Right kidney (tissue), 1 donor: ENCODE data around the gene FALEC.
"Not testable (repeated sequence)": the region's sequence is repeated elsewhere in the genome, so short reads cannot be mapped to it uniquely, and the experiment has no call there.

Source experiments
- DNase-seq: peaks from one replicate; pipeline ENCODE4 v3.0.0-alpha.2; 2016

Gene FALEC

DNA sequence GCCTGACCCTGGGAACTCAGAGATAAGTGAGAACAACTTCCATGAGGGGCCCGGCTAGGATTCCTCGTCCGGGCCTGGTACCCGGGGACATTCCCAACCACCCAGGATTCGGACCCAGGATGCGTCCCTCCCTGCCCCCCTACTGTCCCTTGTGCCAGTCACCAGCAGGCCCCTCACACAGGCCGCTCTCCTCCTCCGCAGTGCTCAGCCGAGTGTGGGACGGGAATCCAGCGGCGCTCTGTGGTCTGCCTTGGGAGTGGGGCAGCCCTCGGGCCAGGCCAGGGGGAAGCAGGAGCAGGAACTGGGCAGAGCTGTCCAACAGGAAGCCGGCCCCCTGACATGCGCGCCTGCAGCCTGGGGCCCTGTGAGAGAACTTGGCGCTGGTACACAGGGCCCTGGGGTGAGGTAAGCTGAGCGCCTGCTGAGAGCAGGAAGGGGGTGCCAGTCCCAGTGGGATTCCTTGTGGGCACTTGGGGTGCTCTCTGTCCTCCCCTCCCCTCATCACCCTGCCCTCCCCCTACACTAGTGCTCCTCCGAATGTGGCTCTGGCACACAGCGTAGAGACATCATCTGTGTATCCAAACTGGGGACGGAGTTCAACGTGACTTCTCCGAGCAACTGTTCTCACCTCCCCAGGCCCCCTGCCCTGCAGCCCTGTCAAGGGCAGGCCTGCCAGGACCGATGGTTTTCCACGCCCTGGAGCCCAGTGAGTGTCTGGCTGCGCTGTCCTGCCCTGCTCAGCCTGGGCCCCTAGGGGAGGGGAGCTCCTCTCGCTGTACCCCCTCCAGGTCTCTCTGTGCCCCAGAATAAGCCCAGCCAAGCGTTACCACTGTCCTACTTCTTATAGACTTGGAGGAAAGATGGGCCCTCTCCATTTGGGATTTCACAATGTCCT, 43.5 kb downstream of the FALEC start:
- DNase-seq: no peak

DNA sequence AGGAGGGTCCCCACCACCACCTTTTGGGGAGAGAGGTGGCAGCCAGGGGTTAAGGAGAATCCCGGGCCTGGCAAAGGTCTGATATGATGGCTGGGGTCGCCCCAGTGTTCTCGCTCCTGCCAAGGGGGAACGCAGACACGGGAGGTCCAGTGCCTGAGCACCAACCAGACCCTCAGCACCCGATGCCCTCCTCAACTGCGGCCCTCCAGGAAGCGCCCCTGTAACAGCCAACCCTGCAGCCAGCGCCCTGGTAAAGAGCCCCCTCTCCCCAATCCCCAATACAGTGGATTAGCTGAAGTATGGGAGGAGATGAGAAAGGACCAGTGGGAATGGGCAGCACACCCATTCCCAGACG, 44.1 kb downstream of the FALEC start:
- DNase-seq: no peak

DNA sequence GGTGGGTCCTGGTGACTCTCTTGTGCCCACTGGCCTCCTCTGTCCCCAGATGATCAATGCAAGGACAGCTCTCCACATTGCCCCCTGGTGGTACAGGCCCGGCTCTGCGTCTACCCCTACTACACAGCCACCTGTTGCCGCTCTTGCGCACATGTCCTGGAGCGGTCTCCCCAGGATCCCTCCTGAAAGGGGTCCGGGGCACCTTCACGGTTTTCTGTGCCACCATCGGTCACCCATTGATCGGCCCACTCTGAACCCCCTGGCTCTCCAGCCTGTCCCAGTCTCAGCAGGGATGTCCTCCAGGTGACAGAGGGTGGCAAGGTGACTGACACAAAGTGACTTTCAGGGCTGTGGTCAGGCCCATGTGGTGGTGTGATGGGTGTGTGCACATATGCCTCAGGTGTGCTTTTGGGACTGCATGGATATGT, 44.5 kb downstream of the FALEC start:
- DNase-seq: peak; percentile 64

DNA sequence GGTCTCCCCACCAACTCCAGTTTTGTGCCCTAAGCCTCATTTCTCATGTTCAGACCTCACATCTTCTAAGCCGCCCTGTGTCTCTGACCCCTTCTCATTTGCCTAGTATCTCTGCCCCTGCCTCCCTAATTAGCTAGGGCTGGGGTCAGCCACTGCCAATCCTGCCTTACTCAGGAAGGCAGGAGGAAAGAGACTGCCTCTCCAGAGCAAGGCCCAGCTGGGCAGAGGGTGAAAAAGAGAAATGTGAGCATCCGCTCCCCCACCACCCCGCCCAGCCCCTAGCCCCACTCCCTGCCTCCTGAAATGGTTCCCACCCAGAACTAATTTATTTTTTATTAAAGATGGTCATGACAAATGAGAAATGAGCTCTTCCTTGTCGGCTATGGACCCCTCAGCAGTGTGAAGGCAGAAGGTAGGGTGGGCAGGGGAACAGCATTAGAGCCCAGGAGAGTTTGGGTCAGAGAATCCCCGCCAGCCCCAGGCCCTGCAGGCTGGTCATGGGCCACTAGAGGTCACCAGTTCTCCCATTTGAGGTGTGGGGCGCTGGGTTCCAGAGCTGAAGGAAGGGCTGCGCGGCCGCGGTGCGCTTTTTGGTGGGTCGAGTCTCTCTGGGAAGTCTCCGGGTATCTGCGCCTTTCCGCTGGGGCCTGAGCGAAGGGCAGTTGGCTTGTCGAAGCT, 45.2 kb downstream of the FALEC start:
- no peak for DNase-seq

DNA sequence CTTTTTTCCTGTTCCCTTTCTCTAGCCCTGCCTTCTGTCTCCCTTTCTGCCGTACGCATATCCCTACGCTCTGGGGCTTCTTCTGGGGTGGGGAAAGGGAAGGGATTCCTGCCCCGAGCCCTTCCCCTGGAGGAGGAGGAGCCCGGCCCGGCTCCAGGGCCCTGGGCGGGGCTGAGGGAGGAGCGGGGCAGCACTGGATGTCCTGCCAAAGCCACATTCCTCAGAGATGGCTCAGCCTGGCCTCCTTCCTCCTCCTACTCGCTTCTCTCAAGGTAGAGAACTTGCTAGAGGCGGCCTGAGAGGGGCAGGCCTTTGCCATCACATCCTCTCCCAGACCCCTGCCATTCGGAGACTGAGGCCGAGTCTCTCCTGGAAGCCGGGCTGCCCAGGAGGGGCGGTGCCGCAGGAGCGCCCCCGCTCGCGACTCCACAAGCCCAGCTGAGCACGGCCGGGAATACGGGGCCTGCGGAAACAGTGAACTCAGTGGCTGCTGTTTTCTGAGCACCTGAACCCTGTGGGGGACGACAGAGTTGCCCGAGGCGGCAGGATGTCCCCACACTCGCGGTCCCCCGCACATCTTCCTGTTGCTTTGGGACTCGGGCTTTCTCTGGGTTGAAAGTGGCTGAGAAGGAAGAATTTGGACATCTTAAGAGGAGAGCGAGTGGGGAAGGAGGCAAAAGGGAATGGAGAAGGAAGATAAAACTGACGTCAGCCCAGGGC, 45.9 kb downstream of the FALEC start:
- peak; percentile 98 for DNase-seq

DNA sequence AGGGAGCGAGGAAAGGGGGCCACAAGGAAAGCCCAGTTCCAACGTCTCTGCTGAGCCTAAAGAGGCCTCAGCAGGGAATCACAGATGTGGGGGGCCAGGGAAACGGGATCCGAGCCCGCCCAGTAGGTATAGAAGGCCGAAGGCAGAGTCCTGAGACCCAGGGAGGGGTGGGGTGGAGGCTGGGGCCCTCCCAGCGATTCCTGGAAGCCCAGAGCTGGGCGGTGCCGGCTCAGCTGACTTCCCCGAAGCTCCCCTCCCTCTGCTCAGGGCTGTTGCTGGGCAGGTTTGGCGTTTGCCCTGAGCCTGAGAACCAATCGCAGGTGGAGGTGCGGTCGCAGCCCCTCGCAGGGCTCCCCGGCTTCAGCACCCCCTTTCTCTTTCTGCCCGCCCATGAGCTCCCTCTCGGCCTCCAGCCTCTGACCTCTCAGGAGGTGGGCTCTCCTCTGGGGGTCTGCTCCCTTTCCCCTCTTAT, 46.5 kb downstream of the FALEC start:
- DNase-seq: no peak

DNA sequence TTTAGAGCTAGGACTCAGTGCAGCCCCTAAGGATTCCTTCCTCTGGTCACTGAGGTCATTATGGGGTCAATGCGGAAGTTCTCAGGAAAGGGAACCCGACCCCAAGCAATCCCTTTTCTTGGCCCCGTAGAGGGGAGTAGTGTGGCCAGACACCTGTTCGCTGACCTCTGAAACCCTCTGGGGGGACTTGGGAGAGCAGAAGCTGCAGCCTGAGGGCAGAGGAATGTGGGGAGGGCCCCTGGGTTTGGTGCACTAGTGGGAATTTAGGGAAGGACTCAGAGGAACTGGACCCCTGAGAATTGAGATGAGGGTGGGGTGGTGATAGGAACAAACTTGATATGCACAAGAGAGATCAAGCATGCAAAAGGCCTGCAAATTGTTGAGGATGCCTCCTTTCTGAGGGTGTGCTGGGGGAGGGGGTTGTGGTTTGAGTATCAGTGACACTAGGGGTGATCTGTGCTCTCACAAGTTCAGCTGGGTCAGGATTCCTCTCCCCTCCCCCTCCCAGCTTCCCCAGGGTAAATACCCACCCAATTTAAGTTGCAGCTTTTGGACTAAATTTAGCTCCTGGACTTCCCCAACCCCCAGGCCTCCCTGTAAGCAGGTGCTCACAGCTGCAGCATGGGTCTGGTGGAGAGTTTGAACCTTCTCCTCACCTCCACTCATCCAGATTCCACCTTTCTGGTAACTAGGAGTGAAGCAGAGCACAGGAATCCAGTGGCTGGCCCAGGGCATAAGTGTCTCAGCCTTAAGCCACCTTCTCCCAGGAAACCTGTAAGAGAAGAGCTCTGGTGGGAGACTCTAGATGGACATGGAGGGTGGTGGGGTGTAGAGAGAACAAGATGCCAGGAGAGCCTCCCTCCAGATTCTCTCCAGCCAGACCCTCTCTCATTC, 47.1 kb downstream of the FALEC start:
- no peak for DNase-seq

DNA sequence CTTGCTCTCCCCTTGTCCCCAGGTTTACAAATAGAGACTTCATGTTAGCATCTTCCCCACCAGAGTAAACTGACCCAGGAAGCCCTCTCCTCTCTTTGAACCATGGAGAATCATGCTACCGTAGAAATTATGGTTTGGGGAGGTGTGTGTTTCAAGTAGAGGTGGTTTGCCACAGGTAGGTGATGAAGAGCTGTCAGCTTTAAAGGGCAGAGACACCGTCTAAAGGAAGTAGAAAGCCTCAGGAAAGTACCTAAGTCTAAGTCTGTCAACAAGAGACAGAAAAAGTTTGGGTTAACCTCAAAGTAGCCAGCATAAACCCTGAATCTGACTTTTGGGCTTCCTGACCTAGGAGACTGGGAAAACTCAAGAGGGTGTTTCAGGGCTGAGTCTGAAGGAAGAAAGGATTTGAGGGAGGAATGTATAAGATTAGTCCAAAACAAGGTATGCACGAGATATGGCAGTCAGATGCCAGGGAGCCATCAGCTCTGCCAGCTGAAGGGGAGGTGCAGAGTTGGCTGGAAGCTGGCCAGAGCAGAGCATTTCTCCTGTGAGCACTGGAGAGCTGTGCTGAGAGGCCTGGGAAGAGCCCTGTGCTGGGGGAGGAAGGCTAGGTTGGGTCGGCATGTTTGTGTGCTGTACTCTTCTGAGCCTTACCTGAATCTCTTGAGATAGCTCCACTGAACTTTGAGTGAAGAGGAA, 47.9 kb downstream of the FALEC start:
- DNase-seq: no peak

DNA sequence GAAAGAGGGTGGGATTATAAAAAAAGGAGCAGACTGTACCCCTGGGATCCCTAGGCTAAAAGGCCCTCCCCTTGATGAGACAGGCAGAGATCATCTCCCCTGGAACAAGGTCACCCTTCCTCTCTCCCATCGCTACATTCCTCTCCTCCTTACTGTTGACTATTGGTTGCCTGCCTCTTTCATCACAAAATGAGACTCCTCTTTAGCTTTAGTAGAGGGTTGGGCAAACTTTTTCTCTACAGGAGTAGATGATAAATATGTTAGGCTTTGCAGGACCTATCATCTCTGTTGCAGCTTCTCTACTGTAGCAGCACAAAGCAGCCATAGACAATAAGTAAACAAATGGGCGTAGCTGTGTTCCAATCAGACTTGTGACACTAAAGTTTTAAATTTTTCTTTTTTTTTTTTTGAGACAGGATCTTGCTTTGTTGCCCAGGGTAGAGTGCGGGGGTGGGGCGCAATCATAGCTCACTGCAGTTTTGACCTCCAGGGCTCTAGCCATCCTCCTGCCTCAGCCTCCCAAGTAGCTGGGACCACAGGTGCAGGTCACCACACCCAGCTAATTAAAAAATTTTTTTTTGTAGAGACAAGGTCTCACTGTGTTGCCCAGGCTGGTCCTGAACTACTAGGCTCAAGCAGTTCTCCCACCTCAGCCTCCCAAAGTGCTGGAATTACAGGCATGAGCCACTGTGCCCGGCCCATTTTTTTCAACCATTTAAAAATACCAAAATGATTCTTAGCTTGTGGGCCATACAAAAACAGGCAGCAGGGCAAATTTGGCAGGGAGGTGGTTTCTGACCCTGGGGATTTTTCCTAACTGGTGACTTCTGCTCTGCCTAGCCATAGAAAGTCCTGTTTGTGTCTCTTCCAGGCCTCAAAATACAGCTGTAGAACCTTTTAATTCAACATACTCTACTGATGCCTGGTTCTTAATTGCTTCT, 48.8 kb downstream of the FALEC start:
- DNase-seq: no peak

DNA sequence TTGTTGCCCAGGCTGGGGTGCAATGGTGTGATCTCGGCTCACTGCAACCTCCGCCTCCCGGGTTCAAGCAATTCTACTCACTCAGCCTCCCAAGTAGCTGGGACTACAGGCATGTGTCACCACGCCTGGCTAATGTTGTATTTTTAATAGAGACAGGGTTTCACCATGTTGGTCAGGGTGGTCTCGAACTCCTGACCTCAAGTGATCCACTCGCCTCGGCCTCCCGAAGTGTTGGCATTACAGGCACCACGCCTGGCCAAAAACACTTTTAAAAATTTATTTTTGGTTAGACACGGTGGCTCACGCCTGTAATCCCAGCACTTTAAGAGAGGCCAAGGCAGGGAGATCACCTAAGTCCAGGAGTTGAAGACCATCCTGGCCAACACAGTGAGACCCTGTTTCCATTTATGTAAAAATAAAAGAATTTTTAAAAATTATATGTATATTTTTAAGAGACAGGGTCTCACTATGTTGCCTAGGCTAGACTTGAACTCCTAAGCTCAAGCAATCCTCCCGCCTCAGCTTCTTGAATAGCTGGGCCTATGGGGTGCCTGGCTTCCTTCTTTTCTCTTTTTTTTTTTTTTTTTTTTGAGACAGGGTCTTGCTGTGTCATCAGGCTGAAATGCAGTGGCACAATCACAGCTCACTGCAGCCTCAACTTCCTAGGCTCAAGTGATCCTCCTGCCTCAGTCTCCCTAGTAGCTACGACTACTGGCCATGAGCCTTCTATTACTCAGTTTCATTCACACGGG, 49.9 kb downstream of the FALEC start:
- not testable (repeated sequence) for DNase-seq

DNA sequence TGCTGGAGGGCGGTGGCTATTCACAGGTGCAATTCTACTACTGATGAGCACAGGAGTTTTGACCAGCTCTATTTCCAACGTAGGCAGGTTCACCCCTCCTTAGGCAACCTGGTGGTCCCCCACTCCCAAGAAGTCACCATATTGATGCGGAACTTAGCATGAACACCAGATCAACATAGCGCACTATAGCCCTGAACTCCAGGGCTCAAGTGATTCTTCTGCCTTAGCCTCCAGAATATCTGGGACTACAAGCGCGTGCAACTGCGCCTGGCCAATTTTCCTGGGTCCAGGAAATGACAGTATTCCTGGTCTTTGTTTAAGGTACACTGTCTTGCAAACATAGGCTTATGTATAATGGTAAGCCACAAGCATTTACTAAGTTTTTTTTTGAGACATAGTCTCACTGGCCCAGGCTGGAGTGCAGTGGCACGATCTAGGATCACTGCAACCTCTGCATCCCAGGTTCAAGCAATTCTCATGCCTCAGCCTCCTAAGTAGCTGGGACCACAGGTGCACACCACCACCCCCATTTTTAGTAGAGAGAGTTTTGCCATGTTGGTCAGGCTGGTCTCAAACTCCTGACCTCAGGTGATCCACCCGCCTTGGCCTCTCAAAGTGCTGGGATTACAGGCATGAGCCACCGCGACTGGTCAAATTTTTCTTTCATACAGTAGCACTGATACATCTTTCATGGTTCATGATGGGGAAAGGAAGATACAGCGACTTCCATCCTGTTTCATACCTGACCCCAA, 51.2 kb downstream of the FALEC start:
- DNase-seq: no peak

DNA sequence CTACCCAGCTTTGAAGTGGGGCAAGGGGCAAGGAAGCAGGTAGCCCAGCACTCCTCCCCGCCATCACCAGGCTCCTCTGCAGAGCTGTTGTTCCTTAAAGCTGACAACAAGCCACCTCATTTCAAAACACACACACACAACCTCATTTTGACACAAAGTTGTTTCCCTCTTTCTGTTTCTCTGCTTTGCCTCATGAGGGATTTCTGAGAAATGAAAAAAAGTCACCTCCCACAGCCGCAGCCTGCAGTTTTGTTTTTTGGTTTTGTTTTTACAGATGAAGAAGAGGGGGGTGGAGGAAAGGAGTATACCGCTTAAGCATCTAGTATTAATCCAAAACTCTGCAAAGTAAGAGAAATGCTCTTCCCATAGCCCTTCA, 51.8 kb downstream of the FALEC start:
- peak; percentile 73 for DNase-seq

DNA sequence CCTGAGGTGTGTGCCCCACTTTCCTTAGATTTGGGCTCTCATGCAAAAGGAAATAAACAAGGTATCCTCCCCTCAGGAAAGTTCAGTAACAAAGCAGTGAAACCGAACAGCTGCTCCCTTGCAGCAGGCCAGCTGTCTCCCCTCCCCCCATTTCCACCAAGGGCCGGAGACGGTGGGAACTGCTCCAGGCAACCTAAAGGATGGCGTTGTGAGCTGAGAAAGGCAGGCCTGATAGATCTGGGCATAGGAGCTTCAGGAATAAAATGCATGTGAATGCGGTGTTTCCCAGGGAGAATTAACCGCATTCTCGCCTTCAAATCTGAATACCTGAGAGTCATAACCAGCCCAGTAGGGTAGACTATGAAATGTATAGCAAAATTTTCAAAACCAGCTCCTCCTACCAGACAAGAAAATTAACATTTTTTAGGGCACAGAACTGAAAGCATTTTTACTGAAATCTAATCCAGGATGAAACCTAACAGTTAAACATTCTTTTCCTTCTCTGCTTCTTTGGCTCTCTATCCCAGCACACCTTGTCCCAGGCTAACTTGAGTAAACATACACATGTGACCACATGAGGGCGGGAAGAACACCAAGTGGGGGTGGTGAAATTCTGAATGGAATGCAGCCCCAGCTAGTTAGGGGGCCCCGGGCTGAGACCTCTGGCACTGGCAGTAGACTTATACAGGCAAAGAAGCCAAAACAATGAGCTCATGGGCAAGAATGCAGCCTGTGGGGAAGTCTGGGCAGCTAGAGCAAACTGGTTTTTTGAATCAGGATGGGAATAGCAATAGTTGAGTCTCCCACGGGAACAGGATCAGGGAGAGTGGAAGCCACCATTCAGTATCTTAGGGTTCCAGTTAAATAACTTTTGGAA, 52.4 kb downstream of the FALEC start:
- peak; percentile 78 for DNase-seq

DNA sequence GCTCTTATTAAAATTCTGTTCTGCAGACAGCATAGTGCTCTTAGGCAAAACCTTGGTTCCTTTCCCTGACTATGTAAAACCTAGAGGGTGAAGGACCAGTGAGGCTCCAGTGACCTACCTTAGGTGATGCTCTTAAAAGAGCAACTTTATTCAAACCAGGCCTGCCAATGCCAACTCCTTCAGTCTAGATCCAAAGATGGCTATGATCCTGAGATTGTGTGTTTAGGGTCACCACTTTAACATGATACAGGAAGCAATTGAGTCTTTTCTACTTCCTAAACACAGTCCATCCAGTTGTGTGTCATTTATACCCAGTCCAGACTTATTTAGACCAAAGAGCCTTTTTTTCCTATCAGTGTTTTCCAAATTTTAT, 53.0 kb downstream of the FALEC start:
- DNase-seq: no peak

DNA sequence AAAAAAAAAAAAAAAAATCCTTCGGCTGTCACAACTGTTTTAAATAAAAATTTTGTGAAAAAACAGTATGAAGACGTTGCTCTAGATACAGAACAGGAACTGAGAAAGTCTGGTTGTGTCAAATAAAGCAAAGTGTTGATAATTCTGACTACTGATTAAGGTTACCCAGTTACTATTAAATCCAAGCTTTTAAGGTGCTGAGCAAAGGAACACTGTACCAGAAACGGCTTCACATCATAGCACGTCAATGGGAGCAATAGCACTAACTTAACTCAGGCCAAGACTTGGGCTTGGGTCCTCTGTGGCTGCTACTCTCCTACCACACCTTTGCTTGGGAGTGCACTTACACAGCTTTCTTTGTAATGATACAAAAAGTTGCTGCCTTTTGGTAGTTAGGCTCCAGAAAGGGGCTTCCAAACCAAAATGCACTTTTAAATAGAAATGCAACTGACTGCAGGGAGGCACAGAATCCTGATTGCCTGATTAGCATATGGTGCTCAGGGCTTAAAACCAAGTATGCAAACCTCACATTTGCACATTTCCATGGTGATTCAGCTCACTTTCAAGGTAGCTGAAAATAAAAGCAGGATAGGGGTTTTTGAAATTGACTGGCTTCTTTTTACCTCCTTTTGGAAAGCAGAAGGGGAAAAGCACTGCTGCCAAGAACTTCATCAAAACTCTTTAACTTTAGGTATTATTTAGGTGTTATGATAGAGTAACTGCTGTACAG, 57.5 kb downstream of the FALEC start:
- no peak for DNase-seq

DNA sequence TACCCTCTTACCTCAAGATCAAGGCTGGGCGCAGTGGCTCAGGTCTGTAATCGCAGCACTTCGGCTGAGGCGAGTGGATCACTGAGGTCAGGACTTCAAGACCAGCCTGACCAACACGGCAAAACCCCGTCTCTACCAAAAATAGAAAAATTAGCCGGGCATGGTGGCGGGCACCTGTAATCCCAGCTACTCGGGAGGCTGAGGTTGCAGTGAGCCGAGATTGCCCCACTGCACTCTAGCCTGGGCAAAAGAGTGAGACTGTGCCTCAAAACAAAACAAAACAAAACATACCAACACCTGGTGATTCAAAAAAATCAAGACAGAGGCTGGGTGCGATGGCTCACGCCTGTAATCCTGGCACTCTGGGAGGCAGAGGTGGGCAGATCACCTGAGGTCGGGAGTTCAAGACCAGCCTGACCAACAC, 58.1 kb downstream of the FALEC start:
- DNase-seq: not testable (repeated sequence)
